CD4-positive, alpha-beta T cell (primary cell): Measurements from ENCODE around the gene ADAM19. TPM values are rescaled to one million over a fixed set of nuclear protein-coding genes. Genes with fewer than 3 reads are reported as not detected.

Experiments used
- ATAC-seq: fragments of 200-7000 bp; cut with Tn5 transposase; one replicate; pipeline ENCODE4 v1.10.0; 2022; ENCODE audit warnings: mild to moderate bottlenecking; ENCODE audit not compliant: poor library complexity
- CTCF ChIA-PET: fragments of 350-600 bp; sonication (Branson Sonifier 250); formaldehyde crosslinking; loops from one replicate; lab custom pipeline; 2021; ENCODE audit warnings: antibody characterized with exemption, inconsistent platforms; lab: Charles Lee
- POLR2A ChIA-PET: fragments of 350-600 bp; sonication (Branson Sonifier 250); formaldehyde crosslinking; loops from one replicate; lab custom pipeline; 2021; ENCODE audit warnings: antibody characterized with exemption, inconsistent platforms; lab: Charles Lee
- DNase-seq, 14 experiments: peaks; one replicate each; pipeline ENCODE4 v3.0.0-alpha.2; 2013 to 2020; ENCODE audit warnings: mixed read lengths in 2 of 14
- H3K27ac ChIP-seq, 2 donors: one replicate each; pipeline versions ENCODE4 v1.5.1 to v1.7.0; 2013; ENCODE audit warnings: low read length in 2 of 2, low read depth in 1 of 2, mild to moderate bottlenecking in 1 of 2
- H3K27me3 ChIP-seq, 2 experiments: 1 replicate in 1 of 2; 2 replicates in 1 of 2; pipeline versions ENCODE4 v1.6.1 to v1.7.0; 2013; ENCODE audit warnings: low read length in 2 of 2, control low read depth in 1 of 2, mild to moderate bottlenecking in 1 of 2, moderate library complexity in 1 of 2; ENCODE audit not compliant: insufficient read depth in 2 of 2, control insufficient read depth in 1 of 2
- H3K36me3 ChIP-seq: one replicate; pipeline ENCODE4 v1.6.1; 2013; ENCODE audit warnings: low read length, control low read depth; ENCODE audit not compliant: insufficient read depth
- H3K4me1 ChIP-seq: one replicate; pipeline ENCODE4 v1.6.1; 2013; ENCODE audit warnings: low read length, control low read depth; ENCODE audit not compliant: insufficient read depth
- H3K4me3 ChIP-seq: one replicate; pipeline ENCODE4 v1.5.1; 2013; ENCODE audit warnings: mild to moderate bottlenecking, low read length, moderate library complexity
- H3K9me3 ChIP-seq, 2 experiments: 1 replicate in 1 of 2; 2 replicates in 1 of 2; pipeline versions ENCODE4 v1.6.1 to v1.7.0; 2013; ENCODE audit warnings: low read length in 2 of 2, mild to moderate bottlenecking in 2 of 2, control low read depth in 1 of 2, moderate library complexity in 1 of 2; ENCODE audit not compliant: control insufficient read depth in 1 of 2, insufficient read depth in 1 of 2
- H3K27ac Mint-ChIP-seq: one replicate; pipeline ENCODE4 v1.8.0; 2020; ENCODE audit warnings: mixed read lengths
- H3K27me3 Mint-ChIP-seq: one replicate; pipeline ENCODE4 v1.8.0; 2021; ENCODE audit warnings: mixed read lengths
- H3K36me3 Mint-ChIP-seq: one replicate; pipeline ENCODE4 v1.8.0; 2021; ENCODE audit warnings: low read depth, mixed read lengths
- H3K4me1 Mint-ChIP-seq: one replicate; pipeline ENCODE4 v1.8.0; 2021; ENCODE audit warnings: low read depth, mixed read lengths
- H3K4me3 Mint-ChIP-seq: one replicate; pipeline ENCODE4 v1.8.0; 2020; ENCODE audit warnings: mild to moderate bottlenecking, mixed read lengths
- H3K9me3 Mint-ChIP-seq: one replicate; pipeline ENCODE4 v1.8.0; 2020; ENCODE audit warnings: mixed read lengths
- intact Hi-C, 2 experiments: fragments of 100-400 bp; cut with DNase I in 1 of 2; cut with micrococcal nuclease in 1 of 2; formaldehyde crosslinking; loops; one replicate each; pipeline versions ENCODE4 v1.15.1 to v1.9.0; 2023 to 2025; cut with DNase I, micrococcal nuclease
- total RNA-seq, 174 experiments: library from RNA in 2 of 174; stranded (reverse) in 2 of 174; gene quantifications; one replicate each; pipeline ENCODE4 v1.2.3 and lab custom pipeline; 2021 to 2026
- TF ChIP-seq, protein P1 (sequence below): fragments of 200-600 bp; IDR thresholded peaks from one replicate; pipeline ENCODE4 v1.8.0; 2022; ENCODE audit warnings: antibody characterized with exemption, mild to moderate bottlenecking

Gene ADAM19
- total RNA-seq, 2 experiments from 2014 or later, result 26.7 to 29.1 TPM

DNA sequence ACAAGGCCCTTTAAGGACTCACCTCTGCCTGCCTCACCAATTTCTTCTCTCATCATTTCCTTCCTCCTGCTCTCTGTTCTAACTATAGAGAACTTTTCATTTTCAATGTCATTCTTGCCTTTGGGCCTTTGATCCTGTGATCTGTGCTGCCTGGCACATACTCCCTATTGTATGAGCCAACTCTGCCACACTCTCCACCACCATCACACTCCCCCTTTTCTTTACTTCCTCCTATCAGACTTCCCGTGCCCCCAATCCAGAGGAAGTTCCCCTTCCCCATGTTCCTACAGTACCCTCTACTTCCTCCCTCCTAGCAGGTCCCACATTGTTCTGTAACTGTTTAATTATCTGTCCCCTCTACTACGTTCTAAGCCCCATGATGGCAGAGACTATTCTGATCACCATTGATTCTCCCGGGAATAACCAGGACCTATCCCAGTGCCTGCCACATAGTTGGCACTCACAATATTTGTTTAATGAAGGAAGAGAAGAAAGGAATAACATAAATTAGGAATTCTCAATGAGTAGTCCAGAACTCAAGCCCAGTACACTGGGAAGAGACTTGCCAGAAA is 27.5 kb downstream of the ADAM19 start:
- POLR2A ChIA-PET, result no interaction called here
- H3K4me1 Mint-ChIP-seq, result peaks cover 89% of the 10 kb centered on the region
- H3K27me3 Mint-ChIP-seq, result no peaks in the 10 kb centered on the region
- Histone ChIP-seq H3K36me3 (no peaks in the 10 kb centered on the region), H3K27ac (peak overlapping the region in 1 of 2 donors; percentile 10), H3K4me1 (peaks cover 72% of the 10 kb centered on the region), H3K27me3 (no peaks in the 10 kb centered on the region), H3K9me3 (no peaks in the 10 kb centered on the region), H3K4me3 (no peak overlapping the region)
- DNase-seq (peak in 1 of 14 experiments; percentile 30), ATAC-seq (no peak)
- H3K27ac Mint-ChIP-seq, result peak overlapping the region; percentile 66
- peaks cover 3% of the 10 kb centered on the region for H3K9me3 Mint-ChIP-seq
- H3K4me3 Mint-ChIP-seq, result peak overlapping the region; percentile 26
- intact Hi-C loops, result no loop called here
- CTCF ChIA-PET, result no interaction called here
- TF ChIP-seq, protein P1, sequence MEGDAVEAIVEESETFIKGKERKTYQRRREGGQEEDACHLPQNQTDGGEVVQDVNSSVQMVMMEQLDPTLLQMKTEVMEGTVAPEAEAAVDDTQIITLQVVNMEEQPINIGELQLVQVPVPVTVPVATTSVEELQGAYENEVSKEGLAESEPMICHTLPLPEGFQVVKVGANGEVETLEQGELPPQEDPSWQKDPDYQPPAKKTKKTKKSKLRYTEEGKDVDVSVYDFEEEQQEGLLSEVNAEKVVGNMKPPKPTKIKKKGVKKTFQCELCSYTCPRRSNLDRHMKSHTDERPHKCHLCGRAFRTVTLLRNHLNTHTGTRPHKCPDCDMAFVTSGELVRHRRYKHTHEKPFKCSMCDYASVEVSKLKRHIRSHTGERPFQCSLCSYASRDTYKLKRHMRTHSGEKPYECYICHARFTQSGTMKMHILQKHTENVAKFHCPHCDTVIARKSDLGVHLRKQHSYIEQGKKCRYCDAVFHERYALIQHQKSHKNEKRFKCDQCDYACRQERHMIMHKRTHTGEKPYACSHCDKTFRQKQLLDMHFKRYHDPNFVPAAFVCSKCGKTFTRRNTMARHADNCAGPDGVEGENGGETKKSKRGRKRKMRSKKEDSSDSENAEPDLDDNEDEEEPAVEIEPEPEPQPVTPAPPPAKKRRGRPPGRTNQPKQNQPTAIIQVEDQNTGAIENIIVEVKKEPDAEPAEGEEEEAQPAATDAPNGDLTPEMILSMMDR, result no peak
- no peaks in the 10 kb centered on the region for H3K36me3 Mint-ChIP-seq

GRCh38 chr5:157546456-157547100 is 29.0 kb downstream of the ADAM19 start:
- POLR2A ChIA-PET, result interaction anchor here (0.9 to 1.1 kb wide), 3 partner anchors 11 to 41 kb away, joined by 3 read pairs; no protein-coding TSS in a partner anchor
- Mint-ChIP-seq H3K27me3 (no peaks in the 10 kb centered on the region), H3K36me3 (no peaks in the 10 kb centered on the region), H3K27ac (peak overlapping the region; percentile 87), H3K4me3 (peak overlapping the region; percentile 18), H3K9me3 (peaks cover 3% of the 10 kb centered on the region), H3K4me1 (peaks cover 90% of the 10 kb centered on the region)
- Histone ChIP-seq H3K27me3 (no peaks in the 10 kb centered on the region), H3K4me3 (no peak overlapping the region), H3K36me3 (no peaks in the 10 kb centered on the region), H3K27ac (peak overlapping the region in 1 of 2 donors; percentile 47), H3K4me1 (peaks cover 76% of the 10 kb centered on the region), H3K9me3 (no peaks in the 10 kb centered on the region)
- CTCF ChIA-PET, result interaction anchor here (1.4 kb wide), 1 partner anchor 21 kb away, joined by 4 read pairs; no protein-coding TSS in a partner anchor
- intact Hi-C loops, result no loop called here
- TF ChIP-seq, protein P1, result no peak
- DNase-seq (no peak), ATAC-seq (no peak)

GRCh38 chr5:157545610-157546310 is 29.8 kb downstream of the ADAM19 start:
- Histone ChIP-seq H3K27ac (peak overlapping the region in 1 of 2 donors; percentile 83), H3K4me3 (peak overlapping the region; percentile 21), H3K27me3 (no peaks in the 10 kb centered on the region), H3K4me1 (peaks cover 83% of the 10 kb centered on the region), H3K36me3 (no peaks in the 10 kb centered on the region), H3K9me3 (no peaks in the 10 kb centered on the region)
- H3K9me3 Mint-ChIP-seq, result peaks cover 2% of the 10 kb centered on the region
- H3K27ac Mint-ChIP-seq, result peak overlapping the region; percentile 87
- ATAC-seq (no peak), DNase-seq (peak in 1 of 14 experiments; percentile 21)
- no peaks in the 10 kb centered on the region for H3K27me3 Mint-ChIP-seq
- TF ChIP-seq, protein P1, result no peak
- CTCF ChIA-PET, result interaction anchor here (1.4 kb wide), 1 partner anchor 21 kb away, joined by 4 read pairs; no protein-coding TSS in a partner anchor
- peaks cover 96% of the 10 kb centered on the region for H3K4me1 Mint-ChIP-seq
- H3K4me3 Mint-ChIP-seq, result peak overlapping the region; percentile 61
- H3K36me3 Mint-ChIP-seq, result no peaks in the 10 kb centered on the region
- POLR2A ChIA-PET, result interaction anchor here (0.9 to 1.1 kb wide), 2 partner anchors 24 to 42 kb away, joined by 3 read pairs; no protein-coding TSS in a partner anchor
- intact Hi-C loops, result loop anchor here in 1 of 2 experiments (2.0 kb wide), 1 partner anchor 61 kb away; no protein-coding TSS in a partner anchor
